Sigmoid colon (tissue), 7 donors: Measurements from ENCODE around the gene ZC3HAV1. TPM values are rescaled to one million over a fixed set of nuclear protein-coding genes. Genes with fewer than 3 reads are reported as not detected.

ENCODE experiments used
- DNase-seq: peaks from one replicate; pipeline ENCODE4 v3.0.0-alpha.2; 2019
- H3K27ac ChIP-seq, 4 donors: fragments of 200-600 bp; sonication (generic); one replicate each; pipeline ENCODE4 v1.5.1; 2016 to 2019; ENCODE audit warnings: mild to moderate bottlenecking in 1 of 4
- H3K27me3 ChIP-seq, 3 donors: fragments of 200-600 bp; sonication (generic); one replicate each; pipeline ENCODE4 v1.5.1; 2019; ENCODE audit warnings: mild to moderate bottlenecking in 1 of 3
- H3K36me3 ChIP-seq, 4 donors: fragments of 200-600 bp; sonication (generic); one replicate each; pipeline ENCODE4 v1.5.1; 2016 to 2019
- H3K4me1 ChIP-seq, 4 donors: fragments of 200-600 bp; sonication (generic); one replicate each; pipeline ENCODE4 v1.5.1; 2017 to 2019
- H3K4me3 ChIP-seq, 4 donors: fragments of 200-600 bp; sonication (generic); one replicate each; pipeline ENCODE4 v1.5.1; 2017 to 2019; ENCODE audit warnings: mild to moderate bottlenecking in 2 of 4, moderate library complexity in 1 of 4
- H3K9me3 ChIP-seq, 4 donors: fragments of 200-600 bp in 3 of 4; sonication (generic) in 3 of 4; one replicate each; pipeline versions ENCODE4 v1.5.1 to v1.6.1; 2013 to 2019
- EP300 ChIP-seq, 4 donors: sonication (generic); formaldehyde crosslinking; IDR thresholded peaks; one replicate each; pipeline ENCODE4 v1.6.1; 2017; ENCODE audit warnings: antibody characterized with exemption in 4 of 4
- POLR2A ChIP-seq, 2 donors: fragments of 450-650 bp; IDR thresholded peaks; one replicate each; pipeline ENCODE4 v1.6.1; 2016; ENCODE audit warnings: antibody characterized with exemption in 2 of 2, mild to moderate bottlenecking in 2 of 2, moderate library complexity in 2 of 2
- POLR2AphosphoS5 ChIP-seq, 4 donors: sonication (generic); formaldehyde crosslinking; IDR thresholded peaks; one replicate each; pipeline ENCODE4 v1.6.1; 2017; ENCODE audit warnings: antibody characterized with exemption in 4 of 4
- WGBS, 2 donors: extraction: QIAGEN DNeasy Blood & Tissue Kit; methylation state at CpG; one replicate each; pipeline ENCODE4 v1.1.7; 2013; 5-methylcytosine and 5-hydroxymethylcytosine counted together
- intact Hi-C: fragments of 100-400 bp; cut with DNase I; formaldehyde crosslinking; loops from one replicate; pipeline ENCODE4 v1.15.1; 2023
- polyA plus RNA-seq, 3 donors: library from polyadenylated mRNA; stranded (reverse); fragments of 200-250 nt; gene quantifications; one replicate each; pipeline ENCODE4 v1.2.3, GENCODE V29; 2013
- total RNA-seq, 4 donors: library from RNA; depleted of rRNA; stranded (reverse); fragments of >200 nt; gene quantifications; one replicate each; pipeline ENCODE4 v1.1.0, GENCODE V29; 2016
- TF ChIP-seq, protein P1 (sequence below), 4 experiments: fragments of 450-650 bp in 3 of 4; fragments of 200-600 bp in 1 of 4; IDR thresholded peaks; one replicate each; pipeline ENCODE4 v1.5.1; 2016 to 2019; ENCODE audit warnings: antibody characterized with exemption in 4 of 4, mild to moderate bottlenecking in 3 of 4, moderate library complexity in 2 of 4
- donor health status: healthy with polysubstance abuse.
- donor health status: Bipolar disorder and iron deficiency.
- donor health status: healthy.

ZC3HAV1 gene
- total and polyA plus RNA-seq, 7 donors: 4.2 to 29.1 (median 23.4) TPM

DNA sequence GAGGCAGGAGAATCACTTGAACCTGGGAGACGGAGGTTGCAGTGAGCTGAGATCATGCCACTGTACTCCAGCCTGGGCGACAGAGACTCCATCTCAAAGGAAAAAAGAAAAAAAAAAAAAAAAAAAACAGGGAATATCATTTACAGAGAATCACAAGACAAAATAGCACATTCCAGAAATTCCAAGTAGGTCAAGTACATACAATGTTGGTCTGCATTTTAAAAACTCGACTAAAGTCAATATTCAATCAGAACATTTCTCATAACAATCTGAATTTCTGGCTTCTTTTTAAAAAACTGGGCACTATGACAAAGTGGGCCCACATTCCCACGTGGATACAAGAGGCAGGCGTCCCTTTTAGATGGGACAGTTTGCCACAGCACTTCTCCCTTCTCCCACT, 86.4 kb downstream of the ZC3HAV1 start:
- no peaks in the 10 kb centered on the region for H3K9me3 ChIP-seq
- H3K36me3 ChIP-seq: peaks cover 0 to 62% (median 2%) of the 10 kb centered on the region in 4 donors
- DNase-seq: no peak
- no peak overlapping the region for H3K4me3 ChIP-seq
- WGBS, 2 donors: 90 to 92% methylated on average over 5 of the region's 5 CpGs
- H3K27me3 ChIP-seq: no peaks in the 10 kb centered on the region
- intact Hi-C loops: no loop called here
- no peaks in the 10 kb centered on the region for H3K4me1 ChIP-seq
- H3K27ac ChIP-seq: no peak overlapping the region
- TF ChIP-seq, protein P1, sequence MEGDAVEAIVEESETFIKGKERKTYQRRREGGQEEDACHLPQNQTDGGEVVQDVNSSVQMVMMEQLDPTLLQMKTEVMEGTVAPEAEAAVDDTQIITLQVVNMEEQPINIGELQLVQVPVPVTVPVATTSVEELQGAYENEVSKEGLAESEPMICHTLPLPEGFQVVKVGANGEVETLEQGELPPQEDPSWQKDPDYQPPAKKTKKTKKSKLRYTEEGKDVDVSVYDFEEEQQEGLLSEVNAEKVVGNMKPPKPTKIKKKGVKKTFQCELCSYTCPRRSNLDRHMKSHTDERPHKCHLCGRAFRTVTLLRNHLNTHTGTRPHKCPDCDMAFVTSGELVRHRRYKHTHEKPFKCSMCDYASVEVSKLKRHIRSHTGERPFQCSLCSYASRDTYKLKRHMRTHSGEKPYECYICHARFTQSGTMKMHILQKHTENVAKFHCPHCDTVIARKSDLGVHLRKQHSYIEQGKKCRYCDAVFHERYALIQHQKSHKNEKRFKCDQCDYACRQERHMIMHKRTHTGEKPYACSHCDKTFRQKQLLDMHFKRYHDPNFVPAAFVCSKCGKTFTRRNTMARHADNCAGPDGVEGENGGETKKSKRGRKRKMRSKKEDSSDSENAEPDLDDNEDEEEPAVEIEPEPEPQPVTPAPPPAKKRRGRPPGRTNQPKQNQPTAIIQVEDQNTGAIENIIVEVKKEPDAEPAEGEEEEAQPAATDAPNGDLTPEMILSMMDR (IDR thresholded peaks at IDR 0.05): no peak
- no peak for TF ChIP-seq EP300 (IDR thresholded peaks at IDR 0.05)
- TF ChIP-seq POLR2AphosphoS5 (IDR thresholded peaks at IDR 0.05): no peak
- no peak for TF ChIP-seq POLR2A (IDR thresholded peaks at IDR 0.05)

DNA sequence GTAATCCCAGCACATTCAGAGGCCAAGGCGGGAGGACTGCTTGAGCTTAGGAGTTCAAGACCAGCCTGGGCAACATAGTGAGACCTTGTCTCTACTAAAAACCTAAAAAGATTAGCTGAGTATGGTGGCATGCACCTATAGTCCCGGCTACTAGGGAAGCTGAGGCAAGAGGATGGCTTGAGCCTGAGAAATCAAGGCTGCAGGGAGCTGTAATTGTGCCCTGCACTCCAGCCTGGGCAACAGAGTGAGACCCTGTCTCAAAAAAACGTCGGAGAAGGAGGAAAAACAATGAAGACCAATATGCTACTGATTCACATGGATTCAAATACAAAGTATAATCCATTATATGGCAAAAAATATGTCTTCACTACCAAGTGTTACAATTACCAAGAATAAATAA, 87.2 kb downstream of the ZC3HAV1 start:
- 67 to 88% methylated on average over 4 of the region's 4 CpGs for WGBS, 2 donors
- Histone ChIP-seq H3K27ac (no peak overlapping the region), H3K27me3 (no peaks in the 10 kb centered on the region), H3K36me3 (peaks cover 0 to 54% (median 2%) of the 10 kb centered on the region in 4 donors), H3K4me1 (no peaks in the 10 kb centered on the region), H3K9me3 (no peaks in the 10 kb centered on the region), H3K4me3 (no peak overlapping the region)
- DNase-seq: no peak
- TF ChIP-seq, protein P1 (IDR thresholded peaks at IDR 0.05): no peak
- TF ChIP-seq POLR2A (IDR thresholded peaks at IDR 0.05): no peak
- no peak for TF ChIP-seq POLR2AphosphoS5 (IDR thresholded peaks at IDR 0.05)
- TF ChIP-seq EP300 (IDR thresholded peaks at IDR 0.05): no peak
- intact Hi-C loops: no loop called here

DNA sequence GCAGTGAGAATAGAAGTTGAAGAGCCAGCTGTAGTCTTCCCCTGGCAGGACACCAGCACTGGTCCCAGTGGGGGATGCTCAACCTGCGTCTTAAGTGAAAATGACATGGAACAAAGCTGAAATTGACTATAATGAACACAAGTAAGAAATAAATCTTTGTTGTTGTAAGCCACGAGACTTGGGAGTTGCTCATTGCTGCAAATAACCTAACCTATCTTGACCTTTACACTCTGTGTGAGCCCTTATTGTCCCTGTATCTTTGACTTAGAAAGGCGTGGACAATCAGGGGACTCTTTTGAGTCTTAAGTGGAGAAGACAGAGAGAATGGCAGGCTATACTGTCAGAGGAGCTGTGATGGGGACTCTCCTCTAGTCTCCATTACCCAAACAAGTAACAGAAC, 90.6 kb downstream of the ZC3HAV1 start:
- TF ChIP-seq POLR2A (IDR thresholded peaks at IDR 0.05) (no peak), EP300 (IDR thresholded peaks at IDR 0.05) (no peak), POLR2AphosphoS5 (IDR thresholded peaks at IDR 0.05) (no peak)
- TF ChIP-seq, protein P1 (IDR thresholded peaks at IDR 0.05): no peak
- intact Hi-C loops: loop anchor here (5.0 kb wide), 1 partner anchor 58 kb away; no protein-coding TSS in a partner anchor

DNA sequence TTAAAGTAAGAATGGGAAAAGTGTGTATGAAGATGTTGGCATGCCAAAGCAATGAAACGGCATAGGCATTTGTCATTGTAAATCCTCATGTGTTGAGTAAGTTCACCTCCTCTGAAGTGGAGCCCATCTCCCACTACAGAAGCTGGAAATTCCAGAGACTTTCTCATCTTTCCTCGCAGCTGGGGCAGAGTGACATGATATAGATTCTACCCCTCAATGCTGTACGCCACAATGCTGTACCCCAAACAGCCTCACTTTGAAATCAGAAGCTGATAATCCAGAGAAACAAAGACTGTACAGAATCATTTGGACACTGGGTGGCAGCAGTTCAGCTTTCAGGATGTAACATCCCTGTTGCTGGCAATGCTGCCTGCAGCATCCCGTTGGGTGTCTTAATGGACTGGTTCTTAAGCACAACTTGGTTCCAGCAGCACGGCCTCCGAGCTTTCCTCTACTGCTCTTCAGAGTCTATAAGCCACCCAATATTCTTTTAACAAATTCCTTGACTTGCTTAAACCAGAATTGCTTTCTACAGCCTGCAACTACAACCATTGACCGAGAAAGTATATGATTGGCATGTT, 92.5 kb downstream of the ZC3HAV1 start:
- H3K27me3 ChIP-seq: no peaks in the 10 kb centered on the region
- no peak for TF ChIP-seq POLR2AphosphoS5 (IDR thresholded peaks at IDR 0.05)
- TF ChIP-seq, protein P1 (IDR thresholded peaks at IDR 0.05): peak in 2 of 4 experiments; percentile 14 to 45
- no peaks in the 10 kb centered on the region for H3K9me3 ChIP-seq
- WGBS, 2 donors: 21 to 33% methylated on average over 7 of the region's 7 CpGs
- intact Hi-C loops: loop anchor here (5.0 kb wide), 1 partner anchor 60 kb away; no protein-coding TSS in a partner anchor
- peaks cover 0 to 4% (median 0%) of the 10 kb centered on the region in 4 donors for H3K4me1 ChIP-seq
- no peak overlapping the region for H3K27ac ChIP-seq
- H3K36me3 ChIP-seq: peaks cover 0 to 5% (median 0%) of the 10 kb centered on the region in 4 donors
- no peak overlapping the region for H3K4me3 ChIP-seq
- DNase-seq: peak; percentile 74

More for the DNA sequence above, 90.6 kb downstream of the ZC3HAV1 start:
- Histone ChIP-seq H3K36me3 (peaks cover 0 to 20% (median 0%) of the 10 kb centered on the region in 4 donors), H3K4me3 (no peak overlapping the region), H3K4me1 (peaks cover 0 to 4% (median 0%) of the 10 kb centered on the region in 4 donors), H3K27me3 (no peaks in the 10 kb centered on the region), H3K9me3 (no peaks in the 10 kb centered on the region), H3K27ac (no peak overlapping the region)
- WGBS, 2 donors: 34 to 82% methylated on average over 3 of the region's 3 CpGs
- DNase-seq: no peak

DNA sequence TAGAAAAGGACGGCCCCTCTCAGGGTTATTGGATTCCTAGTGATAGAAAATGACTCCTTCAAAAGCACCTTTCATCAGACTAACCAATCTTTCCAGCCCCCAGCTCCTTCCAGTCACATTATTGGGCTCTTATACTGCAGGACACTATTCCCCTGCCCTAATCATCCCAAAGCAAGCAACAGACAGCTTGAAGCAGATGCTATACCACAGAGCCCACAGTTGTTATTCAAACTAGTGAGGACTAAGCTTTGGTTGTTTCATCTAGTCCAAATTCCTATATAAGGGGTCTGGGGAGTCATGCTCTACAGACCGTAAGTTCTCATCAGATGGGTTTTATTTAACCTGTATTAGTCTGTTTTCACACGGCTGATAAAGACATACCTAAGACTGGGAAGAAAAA, 98.1 kb downstream of the ZC3HAV1 start:
- Histone ChIP-seq H3K27ac (no peak overlapping the region), H3K36me3 (no peaks in the 10 kb centered on the region), H3K27me3 (no peaks in the 10 kb centered on the region), H3K4me1 (no peaks in the 10 kb centered on the region), H3K9me3 (no peaks in the 10 kb centered on the region), H3K4me3 (no peak overlapping the region)
- no peak for DNase-seq
- 92 to 93% methylated on average over 3 of the region's 3 CpGs for WGBS, 2 donors
- no peak for TF ChIP-seq POLR2AphosphoS5 (IDR thresholded peaks at IDR 0.05)
- TF ChIP-seq EP300 (IDR thresholded peaks at IDR 0.05): no peak
- no peak for TF ChIP-seq POLR2A (IDR thresholded peaks at IDR 0.05)
- intact Hi-C loops: no loop called here
